Purkinje cell (primary cell): ENCODE results near the gene PITX3. TPM values are rescaled to one million over a fixed set of nuclear protein-coding genes. Genes with fewer than 3 reads are reported as not detected.

Experiments
- polyA plus RNA-seq: library from polyadenylated mRNA; unstranded; fragments of >200 nt; fragmentation: Nextera tagmentation; gene quantifications from 2 replicates; pipeline ENCODE4 v1.2.1, GENCODE V29; 2014

Gene PITX3
- polyA plus RNA-seq: 0.28 TPM in 1 of 2 replicates, not detected in the other

DNA sequence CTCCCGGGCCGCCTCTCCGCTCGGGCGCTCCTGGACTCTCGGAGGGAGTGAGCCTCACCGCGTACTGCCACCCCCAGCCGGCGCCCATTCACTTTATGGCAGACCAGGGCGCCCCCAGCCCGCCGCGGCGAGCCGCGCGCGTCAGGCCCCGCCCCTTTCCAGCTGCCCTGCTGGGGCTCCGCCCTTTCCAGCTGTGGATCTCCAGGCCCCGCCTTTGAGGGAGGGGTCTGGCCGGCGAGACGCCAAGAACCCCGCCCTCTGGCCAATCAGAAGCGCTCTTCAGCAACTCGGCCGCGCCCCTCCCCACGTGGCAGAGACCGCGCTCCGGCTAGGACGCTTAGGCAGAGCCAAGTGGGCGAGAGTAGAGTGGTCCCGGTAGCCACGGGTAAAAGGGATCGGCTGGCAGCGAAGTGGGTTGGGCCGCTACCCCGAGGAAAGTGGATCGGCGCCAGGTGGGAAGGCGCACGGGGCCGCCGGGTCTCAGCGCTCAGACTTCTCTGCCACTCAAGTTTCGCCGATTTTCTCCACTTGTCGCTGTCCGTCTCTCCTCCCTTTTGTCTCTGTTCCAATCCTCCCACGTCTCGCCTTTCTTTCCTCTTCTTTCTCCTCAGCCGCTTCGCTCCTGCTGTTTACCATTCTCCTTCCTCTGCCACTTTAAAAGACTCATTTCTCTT, at the start of gene PITX3:
TSS of gene PITX3 (minus strand) at position 69 of the 674 bp plus-strand sequence. CDS start 9,432 bp downstream, outside the sequence.

DNA sequence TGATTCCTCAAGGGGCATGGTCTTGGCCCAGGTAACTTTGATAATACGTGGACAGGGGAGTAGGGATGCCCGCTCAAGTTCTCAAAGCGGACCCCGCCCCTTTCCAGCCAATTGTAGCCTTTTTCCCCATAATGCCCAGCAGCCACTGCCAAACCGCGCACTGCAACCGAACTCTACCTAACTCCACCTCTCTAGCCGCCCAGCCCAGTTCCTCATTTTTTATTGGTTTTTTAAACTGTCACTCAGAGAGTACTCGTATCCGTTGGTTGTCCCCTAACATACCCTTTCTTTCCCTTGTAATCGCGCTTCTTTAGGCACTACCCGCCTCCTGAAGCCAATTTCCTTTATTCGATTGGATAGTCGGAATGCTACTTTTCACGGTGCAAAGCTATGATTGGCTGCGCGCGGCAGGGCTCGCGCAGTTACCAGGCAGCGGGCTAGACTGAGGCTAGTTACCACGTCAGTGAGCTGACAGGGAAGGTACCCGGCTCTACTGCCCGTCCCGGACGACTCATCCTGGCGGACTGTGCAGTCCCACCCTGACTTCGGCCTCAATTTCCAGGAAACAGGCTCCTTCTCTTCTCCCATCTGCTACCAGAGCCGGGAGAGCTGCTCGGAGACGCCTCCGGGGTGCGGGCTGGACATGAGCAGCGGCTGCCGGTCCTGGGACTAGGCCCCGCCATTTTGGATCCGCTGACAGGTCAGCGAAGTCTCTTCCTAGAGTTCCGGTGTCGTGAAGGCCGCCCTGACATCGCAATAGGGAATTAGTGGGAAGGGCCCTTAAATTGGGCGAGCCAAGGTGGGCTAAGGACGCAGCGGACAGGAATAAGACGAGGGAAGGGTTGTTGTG, 4.0 kb upstream of the PITX3 start, which contains the start of gene GBF1:
TSS of gene GBF1 (plus strand) at position 451 of the 850 bp plus-strand sequence. CDS start 13,407 bp downstream, outside the sequence.

GRCh38 chr10:102225646-102226541, 15.4 kb downstream of the PITX3 start, which contains the start of gene ELOVL3:
Gene ELOVL3 (plus strand): TSS chr10:102226299. CDS start chr10:102226549, 250 bp downstream.

Other genes with a start within 250 kb of the PITX3 start
- 9.0 and 21.1 TPM in 2 replicates for gene ARMH3, start 185.3 kb downstream of the PITX3 start, polyA plus RNA-seq
- 2.3 and 3.2 TPM in 2 replicates for gene HPS6, start 176.2 kb downstream of the PITX3 start, polyA plus RNA-seq
- 0.63 and 2.6 TPM in 2 replicates for gene LDB1, start 121.1 kb downstream of the PITX3 start, polyA plus RNA-seq
- 4.9 and 10.7 TPM in 2 replicates for gene PPRC1, start 108.5 kb downstream of the PITX3 start, polyA plus RNA-seq
- gene NOLC1, start 89.1 kb downstream of the PITX3 start, polyA plus RNA-seq: 31.3 and 37.2 TPM in 2 replicates
- gene ELOVL3, start 15.2 kb downstream of the PITX3 start, polyA plus RNA-seq: 1.8 and 3.2 TPM in 2 replicates
- gene GBF1, start 4.0 kb upstream of the PITX3 start, polyA plus RNA-seq: 16.2 and 16.4 TPM in 2 replicates
- not detected in 2 replicates for gene NFKB2, start 154.2 kb upstream of the PITX3 start, polyA plus RNA-seq
- 1.1 and 1.7 TPM in 2 replicates for gene PSD, start 177.3 kb upstream of the PITX3 start, polyA plus RNA-seq
- gene FBXL15, start 179.3 kb upstream of the PITX3 start, polyA plus RNA-seq: 9.2 and 23.8 TPM in 2 replicates
- gene CUEDC2, start 191.1 kb upstream of the PITX3 start, polyA plus RNA-seq: 42.7 and 48.3 TPM in 2 replicates
- not detected in 2 replicates for gene C10orf95, start 210.0 kb upstream of the PITX3 start, polyA plus RNA-seq